Sigmoid colon (tissue), 4 donors: ENCODE results near the gene NKX2-3.

Source experiments
- EP300 ChIP-seq, 4 donors: sonication (generic); formaldehyde crosslinking; IDR thresholded peaks; one replicate each; pipeline ENCODE4 v1.6.1; 2017; ENCODE audit warnings: antibody characterized with exemption in 4 of 4
- POLR2A ChIP-seq, 2 donors: fragments of 450-650 bp; IDR thresholded peaks; one replicate each; pipeline ENCODE4 v1.6.1; 2016; ENCODE audit warnings: antibody characterized with exemption in 2 of 2, mild to moderate bottlenecking in 2 of 2, moderate library complexity in 2 of 2
- POLR2AphosphoS5 ChIP-seq, 4 donors: sonication (generic); formaldehyde crosslinking; IDR thresholded peaks; one replicate each; pipeline ENCODE4 v1.6.1; 2017; ENCODE audit warnings: antibody characterized with exemption in 4 of 4
- TF ChIP-seq, protein P1 (sequence below), 4 experiments: fragments of 450-650 bp in 3 of 4; fragments of 200-600 bp in 1 of 4; IDR thresholded peaks; one replicate each; pipeline ENCODE4 v1.5.1; 2016 to 2019; ENCODE audit warnings: antibody characterized with exemption in 4 of 4, mild to moderate bottlenecking in 3 of 4, moderate library complexity in 2 of 4

DNA sequence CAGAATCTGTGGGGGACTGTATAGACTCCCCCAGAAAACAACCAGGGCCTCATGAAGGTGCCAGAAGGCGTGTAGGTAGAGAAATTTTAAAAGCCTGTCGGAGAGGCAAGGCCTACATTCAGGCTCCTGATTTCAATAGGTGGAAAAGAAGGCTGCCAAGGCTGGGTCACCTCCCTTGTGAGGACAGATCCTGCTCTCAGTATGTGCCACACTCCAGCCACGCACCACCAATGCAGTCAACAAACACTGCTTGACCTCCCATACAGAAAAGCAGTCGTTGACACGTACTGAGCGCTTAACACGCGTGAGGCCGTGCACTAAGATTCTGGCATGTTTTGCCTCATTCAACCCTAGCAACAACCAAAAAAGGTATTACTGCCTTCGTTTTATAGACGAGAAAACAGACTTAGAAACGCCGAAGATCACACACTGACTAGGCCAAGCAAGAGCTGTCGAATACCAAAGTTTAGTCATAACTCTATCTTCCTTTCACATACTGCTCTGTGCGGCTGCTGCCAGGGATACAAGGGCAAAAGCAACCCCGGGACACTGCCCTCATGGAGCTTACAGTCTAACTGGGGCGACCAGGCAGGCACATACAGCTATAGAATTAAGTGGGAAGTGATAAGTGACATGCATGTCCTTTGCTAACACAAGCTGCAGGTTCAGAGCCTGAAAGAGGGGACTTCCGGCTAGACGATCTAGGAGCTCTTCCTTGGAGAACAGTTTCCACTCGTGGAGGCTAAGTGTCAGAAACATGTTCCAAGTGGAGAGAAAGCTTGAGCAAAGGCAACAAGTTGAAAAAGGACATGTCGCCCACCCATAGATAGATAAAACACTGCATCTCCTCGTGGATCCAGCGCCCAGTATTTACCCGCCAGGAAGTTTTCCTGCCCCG, 797 bp upstream of the NKX2-3 start:
- TF ChIP-seq, protein P1, sequence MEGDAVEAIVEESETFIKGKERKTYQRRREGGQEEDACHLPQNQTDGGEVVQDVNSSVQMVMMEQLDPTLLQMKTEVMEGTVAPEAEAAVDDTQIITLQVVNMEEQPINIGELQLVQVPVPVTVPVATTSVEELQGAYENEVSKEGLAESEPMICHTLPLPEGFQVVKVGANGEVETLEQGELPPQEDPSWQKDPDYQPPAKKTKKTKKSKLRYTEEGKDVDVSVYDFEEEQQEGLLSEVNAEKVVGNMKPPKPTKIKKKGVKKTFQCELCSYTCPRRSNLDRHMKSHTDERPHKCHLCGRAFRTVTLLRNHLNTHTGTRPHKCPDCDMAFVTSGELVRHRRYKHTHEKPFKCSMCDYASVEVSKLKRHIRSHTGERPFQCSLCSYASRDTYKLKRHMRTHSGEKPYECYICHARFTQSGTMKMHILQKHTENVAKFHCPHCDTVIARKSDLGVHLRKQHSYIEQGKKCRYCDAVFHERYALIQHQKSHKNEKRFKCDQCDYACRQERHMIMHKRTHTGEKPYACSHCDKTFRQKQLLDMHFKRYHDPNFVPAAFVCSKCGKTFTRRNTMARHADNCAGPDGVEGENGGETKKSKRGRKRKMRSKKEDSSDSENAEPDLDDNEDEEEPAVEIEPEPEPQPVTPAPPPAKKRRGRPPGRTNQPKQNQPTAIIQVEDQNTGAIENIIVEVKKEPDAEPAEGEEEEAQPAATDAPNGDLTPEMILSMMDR (IDR thresholded peaks at IDR 0.05): no peak
- TF ChIP-seq POLR2A (IDR thresholded peaks at IDR 0.05) (no peak), EP300 (IDR thresholded peaks at IDR 0.05) (no peak), POLR2AphosphoS5 (IDR thresholded peaks at IDR 0.05) (no peak)
